Stimulated activated CD8-positive, alpha-beta memory T cell treated with anti-CD3 and anti-CD28 coated beads, Interleukin-7, amount 100 ng/mL, for 24 hours (primary cell): ENCODE results near the gene PIAS4.

Experiments
- DNase-seq: peaks from one replicate; pipeline ENCODE4 v3.0.0-alpha.2; 2020; ENCODE audit warnings: low read depth

PIAS4 gene

GRCh38 chr19:4077800-4078684, 70.5 kb downstream of the PIAS4 start:
- no peak for DNase-seq

DNA sequence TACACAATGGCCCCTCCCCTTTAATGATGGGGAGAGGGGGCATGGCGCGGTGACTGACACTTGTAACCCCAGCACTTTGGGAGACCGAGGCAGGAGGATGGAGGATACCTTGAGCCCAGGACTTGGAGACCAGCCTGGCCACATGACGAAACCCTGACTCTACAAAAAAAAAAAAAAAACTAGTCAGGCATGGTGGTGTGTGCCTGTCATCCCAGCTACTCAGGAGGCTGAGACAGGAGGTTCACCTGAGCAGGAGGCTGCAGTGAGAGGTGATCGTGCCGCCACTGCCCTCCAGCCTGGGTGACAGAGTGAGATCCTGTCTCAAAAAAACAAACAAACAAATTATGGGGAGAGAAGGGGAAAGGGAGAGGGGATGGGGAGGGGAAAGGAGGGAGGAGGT, 72.9 kb downstream of the PIAS4 start:
- DNase-seq = no peak

GRCh38 chr19:4081441-4082129, 74.0 kb downstream of the PIAS4 start:
- no peak for DNase-seq

DNA sequence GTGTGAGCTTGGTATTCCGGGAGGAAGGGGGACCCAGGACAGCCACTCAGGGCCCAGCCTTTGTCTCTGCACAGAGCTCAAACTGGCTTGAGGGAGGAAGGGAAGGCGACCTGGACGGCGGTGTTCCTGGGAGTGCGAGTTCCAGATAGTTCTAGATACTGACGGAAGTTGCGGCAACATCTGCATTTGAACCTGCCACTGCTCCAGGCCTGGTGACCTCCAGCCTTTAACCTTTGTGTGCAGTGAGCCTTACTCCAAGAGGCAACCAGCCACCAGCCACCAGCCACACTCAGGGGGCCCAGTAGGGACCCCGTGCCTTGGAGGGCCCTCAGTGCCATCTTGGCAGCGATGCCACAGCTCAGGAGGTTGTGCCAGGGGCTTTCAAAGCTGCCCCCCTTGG, 74.6 kb downstream of the PIAS4 start:
- DNase-seq = no peak

- DNase-seq = no peak
Observed at GRCh38 chr19:4083677-4084546, 76.4 kb downstream of the PIAS4 start.

GRCh38 chr19:4084547-4084877, 77.0 kb downstream of the PIAS4 start:
- DNase-seq = no peak

GRCh38 chr19:4086411-4086867, 78.9 kb downstream of the PIAS4 start:
- no peak for DNase-seq

DNA sequence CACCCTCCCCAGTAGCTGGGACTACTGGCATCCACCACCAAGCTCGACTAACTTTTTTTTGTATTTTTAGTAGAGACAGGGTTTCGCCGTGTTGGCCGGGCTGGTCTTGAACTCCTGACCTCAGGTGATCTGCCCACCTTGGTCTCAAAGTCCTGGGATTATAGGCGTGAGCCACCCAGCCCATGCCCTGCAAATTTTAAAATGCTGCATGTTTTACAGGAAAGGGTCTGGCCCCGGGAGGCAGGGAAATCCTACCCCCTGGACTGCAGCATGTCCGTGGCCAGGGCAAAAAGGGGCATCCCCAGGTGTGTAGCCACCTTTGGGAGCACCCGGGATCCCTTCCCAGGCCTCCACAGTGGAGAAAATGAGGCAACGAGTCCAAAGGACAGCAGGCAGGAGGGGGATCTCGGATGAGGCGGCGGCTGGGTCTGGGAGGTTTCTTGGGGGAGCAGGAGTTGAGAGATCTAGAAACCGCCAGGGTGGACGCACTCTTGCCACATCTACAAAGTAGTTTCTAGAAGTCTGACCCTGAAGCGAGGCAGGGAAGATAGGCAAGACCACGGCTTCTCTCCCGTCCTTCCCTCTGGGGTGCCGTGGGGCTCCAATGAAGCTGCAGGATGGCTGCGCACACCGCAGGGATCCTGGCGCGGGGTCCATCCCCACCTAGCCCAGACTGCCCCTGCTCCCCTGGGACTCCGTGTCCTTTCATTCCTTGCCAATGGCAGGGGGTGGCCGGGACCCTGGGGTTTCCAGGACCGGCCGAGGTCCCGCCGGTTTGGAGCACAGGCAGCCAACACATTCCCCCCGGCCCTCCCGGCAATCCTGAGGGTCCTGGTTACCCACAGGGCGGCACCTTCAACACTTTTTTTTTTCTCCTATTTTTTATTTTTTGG, 80.5 kb downstream of the PIAS4 start:
- no peak for DNase-seq

- DNase-seq = no peak
Observed at GRCh38 chr19:4088975-4089374, 81.4 kb downstream of the PIAS4 start.
